Transverse colon (tissue), 4 donors: ENCODE data around the gene ADGRB3. TPM values are rescaled to one million over a fixed set of nuclear protein-coding genes. Genes with fewer than 3 reads are reported as not detected.

Experiments
- DNase-seq: peaks from one replicate; pipeline ENCODE4 v3.0.0-alpha.2; 2019
- H3K27ac ChIP-seq, 4 donors: fragments of 200-600 bp; sonication (generic); 2 replicates each; pipeline ENCODE4 v1.5.1; 2016 to 2018; ENCODE audit warnings: inconsistent platforms in 4 of 4
- H3K27me3 ChIP-seq: fragments of 200-600 bp; sonication (generic); 2 replicates; pipeline ENCODE4 v1.5.1; 2017; ENCODE audit warnings: inconsistent platforms
- H3K36me3 ChIP-seq, 4 donors: fragments of 200-600 bp; sonication (generic); 2 replicates each; pipeline ENCODE4 v1.5.1; 2017 to 2019; ENCODE audit warnings: inconsistent platforms in 4 of 4
- H3K4me1 ChIP-seq, 4 donors: fragments of 200-600 bp; sonication (generic); 2 replicates each; pipeline ENCODE4 v1.5.1; 2017 to 2020; ENCODE audit warnings: inconsistent platforms in 4 of 4
- H3K4me3 ChIP-seq, 4 donors: fragments of 200-600 bp; sonication (generic); 1 replicate in 1 of 4; 2 replicates in 3 of 4; pipeline versions ENCODE4 v1.5.1 to v1.6.1; 2017 to 2019; ENCODE audit warnings: inconsistent platforms in 4 of 4
- H3K9me3 ChIP-seq, 2 donors: fragments of 200-600 bp; sonication (generic); 2 replicates each; pipeline ENCODE4 v1.5.1; 2017 to 2019; ENCODE audit warnings: inconsistent platforms in 2 of 2
- EP300 ChIP-seq: sonication (generic); formaldehyde crosslinking; IDR thresholded peaks from one replicate; pipeline ENCODE4 v1.6.1; 2017; ENCODE audit warnings: antibody characterized with exemption, low read depth
- POLR2A ChIP-seq: fragments of 450-650 bp; IDR thresholded peaks from one replicate; pipeline ENCODE4 v1.6.1; 2016; ENCODE audit warnings: antibody characterized with exemption, mild to moderate bottlenecking, moderate library complexity
- POLR2AphosphoS5 ChIP-seq, 3 donors: sonication (generic); formaldehyde crosslinking; IDR thresholded peaks; one replicate each; pipeline ENCODE4 v1.6.1; 2016; ENCODE audit warnings: antibody characterized with exemption in 3 of 3
- WGBS, 2 donors: methylation state at CpG; one replicate each; pipeline ENCODE4 v1.1.5; 2018; ENCODE audit warnings: low coverage in 1 of 2; 5-methylcytosine and 5-hydroxymethylcytosine counted together
- in situ Hi-C, 4 donors: fragments of 200-750 bp; cut with MboI; loops; one replicate each; pipeline versions ENCODE4 v1.15.0 to v1.15.1; 2017; ENCODE audit warnings: low sequenced_read_pairs in 3 of 4, low pct_ligation_motif_present in 1 of 4, low pct_unique_long_range_greater_than_20kb in 1 of 4
- intact Hi-C: fragments of 100-400 bp; cut with DNase I; formaldehyde crosslinking; loops from one replicate; pipeline ENCODE4 v1.15.1; 2023; ENCODE audit warnings: low total_unique reads
- total RNA-seq, 4 donors: library from RNA; depleted of rRNA; stranded (reverse); fragments of >200 nt; gene quantifications; one replicate each; pipeline ENCODE4 v1.1.0, GENCODE V29; 2016
- TF ChIP-seq, protein P1 (sequence below), 5 experiments: fragments of 200-600 bp in 3 of 5; fragments of 450-650 bp in 2 of 5; sonication (generic) in 3 of 5; IDR thresholded peaks; 1 replicate in 2 of 5; 2 replicates in 3 of 5; pipeline ENCODE4 v1.5.1; 2016 to 2017; ENCODE audit warnings: antibody characterized with exemption in 5 of 5, inconsistent platforms in 3 of 5, mild to moderate bottlenecking in 2 of 5, moderate library complexity in 1 of 5

The ADGRB3 gene
- total RNA-seq, 4 donors from 2014 or later: 0.37 to 20.5 (median 2.2) TPM

DNA sequence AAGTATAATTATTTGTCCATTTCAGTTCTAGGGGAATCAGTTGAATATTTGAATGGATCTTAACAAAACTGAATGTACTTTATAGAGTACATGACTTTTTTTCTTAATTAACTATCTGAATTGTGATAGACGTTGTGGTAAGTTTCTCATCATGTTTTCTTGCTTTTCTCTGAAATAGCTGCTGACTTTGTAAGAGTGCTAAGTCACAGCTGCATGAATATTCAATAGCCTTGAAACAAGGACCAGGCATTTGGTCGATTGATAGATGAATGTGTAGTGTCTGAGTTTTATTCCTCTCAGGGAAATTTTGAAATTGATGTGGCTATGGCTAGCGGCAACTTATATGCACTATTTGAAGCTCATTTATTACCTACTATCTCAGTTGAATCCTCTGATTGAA is 56.0 kb downstream of the ADGRB3 start:
- no peaks in the 10 kb centered on the region for H3K36me3 ChIP-seq
- TF ChIP-seq POLR2A (no peak), EP300 (no peak), POLR2AphosphoS5 (IDR thresholded peaks at IDR 0.05) (no peak)
- TF ChIP-seq, protein P1, sequence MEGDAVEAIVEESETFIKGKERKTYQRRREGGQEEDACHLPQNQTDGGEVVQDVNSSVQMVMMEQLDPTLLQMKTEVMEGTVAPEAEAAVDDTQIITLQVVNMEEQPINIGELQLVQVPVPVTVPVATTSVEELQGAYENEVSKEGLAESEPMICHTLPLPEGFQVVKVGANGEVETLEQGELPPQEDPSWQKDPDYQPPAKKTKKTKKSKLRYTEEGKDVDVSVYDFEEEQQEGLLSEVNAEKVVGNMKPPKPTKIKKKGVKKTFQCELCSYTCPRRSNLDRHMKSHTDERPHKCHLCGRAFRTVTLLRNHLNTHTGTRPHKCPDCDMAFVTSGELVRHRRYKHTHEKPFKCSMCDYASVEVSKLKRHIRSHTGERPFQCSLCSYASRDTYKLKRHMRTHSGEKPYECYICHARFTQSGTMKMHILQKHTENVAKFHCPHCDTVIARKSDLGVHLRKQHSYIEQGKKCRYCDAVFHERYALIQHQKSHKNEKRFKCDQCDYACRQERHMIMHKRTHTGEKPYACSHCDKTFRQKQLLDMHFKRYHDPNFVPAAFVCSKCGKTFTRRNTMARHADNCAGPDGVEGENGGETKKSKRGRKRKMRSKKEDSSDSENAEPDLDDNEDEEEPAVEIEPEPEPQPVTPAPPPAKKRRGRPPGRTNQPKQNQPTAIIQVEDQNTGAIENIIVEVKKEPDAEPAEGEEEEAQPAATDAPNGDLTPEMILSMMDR (IDR thresholded peaks at IDR 0.05): no peak
- in situ Hi-C loops: no loop called here

GRCh38 chr6:68693271-68693670 is 58.2 kb downstream of the ADGRB3 start:
- H3K36me3 ChIP-seq: no peaks in the 10 kb centered on the region
- H3K27me3 ChIP-seq: no peaks in the 10 kb centered on the region
- no peaks in the 10 kb centered on the region for H3K4me1 ChIP-seq
- intact Hi-C loops (no loop called here), in situ Hi-C loops (no loop called here)
- TF ChIP-seq, protein P1 (IDR thresholded peaks at IDR 0.05): no peak
- TF ChIP-seq POLR2AphosphoS5 (IDR thresholded peaks at IDR 0.05): no peak
- TF ChIP-seq EP300: no peak
- TF ChIP-seq POLR2A: no peak
- DNase-seq: no peak
- H3K9me3 ChIP-seq: no peaks in the 10 kb centered on the region
- H3K27ac ChIP-seq: no peak overlapping the region
- no peak overlapping the region for H3K4me3 ChIP-seq
- 69 to 89% methylated on average over 1 of the region's 1 CpG for WGBS, 2 donors

More for the DNA sequence above, 56.0 kb downstream of the ADGRB3 start:
- 56 to 69% methylated on average over 3 of the region's 3 CpGs for WGBS, 2 donors
- Histone ChIP-seq H3K27ac (no peak overlapping the region), H3K9me3 (no peaks in the 10 kb centered on the region), H3K27me3 (no peaks in the 10 kb centered on the region), H3K4me1 (no peaks in the 10 kb centered on the region), H3K4me3 (no peak overlapping the region)
- intact Hi-C loops: no loop called here
- no peak for DNase-seq

DNA sequence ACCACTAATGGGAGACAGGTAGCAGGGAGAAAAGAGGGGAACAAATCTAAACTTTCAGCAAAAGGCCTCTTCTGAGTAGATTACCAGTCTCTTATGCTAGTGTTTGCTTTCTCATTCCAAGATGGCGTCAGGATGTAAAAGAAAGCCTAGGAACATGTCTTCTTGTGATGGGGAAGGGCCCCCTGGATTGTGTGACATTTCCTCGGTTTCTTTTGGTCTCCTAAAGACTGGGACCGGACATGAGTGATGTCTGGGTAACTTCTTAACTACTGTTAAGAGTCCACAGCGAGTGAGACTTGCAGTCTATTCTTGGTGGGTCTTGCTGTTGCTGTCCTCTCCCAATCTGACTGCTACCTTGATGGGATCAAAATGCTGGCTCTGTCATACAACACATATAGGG is 60.3 kb downstream of the ADGRB3 start:
- TF ChIP-seq POLR2A (no peak), POLR2AphosphoS5 (IDR thresholded peaks at IDR 0.05) (no peak), EP300 (no peak)
- TF ChIP-seq, protein P1 (IDR thresholded peaks at IDR 0.05): no peak
- in situ Hi-C loops: no loop called here

DNA sequence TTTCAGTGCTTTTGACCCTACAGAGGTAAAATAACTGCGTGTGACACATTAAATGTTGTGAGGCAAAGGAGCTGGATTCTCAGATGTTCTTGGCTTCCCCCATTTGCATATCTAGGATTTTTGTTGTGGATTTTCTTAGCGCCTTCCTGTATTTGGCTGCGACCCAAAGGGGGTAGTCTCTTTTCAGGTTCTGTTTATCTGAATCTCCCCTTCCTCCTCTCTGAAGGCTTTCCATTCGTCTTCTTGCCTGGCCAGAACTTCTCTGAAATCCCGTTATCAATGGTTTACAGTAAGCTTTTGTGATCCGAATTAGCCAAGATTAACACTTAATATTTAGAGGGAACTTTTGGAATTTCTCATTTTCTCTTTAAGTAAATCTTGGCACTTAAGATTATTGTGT is 60.8 kb downstream of the ADGRB3 start:
- Histone ChIP-seq H3K4me1 (no peaks in the 10 kb centered on the region), H3K4me3 (no peak overlapping the region), H3K9me3 (no peaks in the 10 kb centered on the region), H3K27me3 (no peaks in the 10 kb centered on the region), H3K36me3 (no peaks in the 10 kb centered on the region), H3K27ac (no peak overlapping the region)
- TF ChIP-seq EP300 (no peak), POLR2A (no peak), POLR2AphosphoS5 (IDR thresholded peaks at IDR 0.05) (no peak)
- TF ChIP-seq, protein P1 (IDR thresholded peaks at IDR 0.05): no peak
- intact Hi-C loops: no loop called here
- in situ Hi-C loops: no loop called here
- DNase-seq: no peak
- WGBS, 2 donors: 80 to 87% methylated on average over 5 to 6 of the region's 6 CpGs

More for the DNA sequence above, 60.3 kb downstream of the ADGRB3 start:
- Histone ChIP-seq H3K9me3 (no peaks in the 10 kb centered on the region), H3K4me3 (no peak overlapping the region), H3K27ac (no peak overlapping the region), H3K36me3 (no peaks in the 10 kb centered on the region), H3K27me3 (no peaks in the 10 kb centered on the region), H3K4me1 (no peaks in the 10 kb centered on the region)
- intact Hi-C loops: no loop called here
- DNase-seq: no peak
- WGBS, 2 donors: 78% methylated on average over 4 of the region's 4 CpGs; no CpG with 5 or more reads in 1 of the 2 donors
